GM23248 (cell line): ENCODE measurements around the gene CRYBG1. TPM values are rescaled to one million over a fixed set of nuclear protein-coding genes. Genes with fewer than 3 reads are reported as not detected.
"Not testable (repeated sequence)": the region's sequence is repeated elsewhere in the genome, so short reads cannot be mapped to it uniquely, and the experiment has no call there.

Experiments
- DNase-seq: peaks from one replicate; pipeline ENCODE4 v3.0.0-alpha.2; 2015
- H2AFZ ChIP-seq: fragments of 200-600 bp; sonication (generic); 2 replicates; pipeline ENCODE4 v1.6.1; 2016; ENCODE audit warnings: antibody characterized with exemption
- H3F3A ChIP-seq: fragments of 200-600 bp; sonication (generic); 2 replicates; pipeline ENCODE4 v1.6.1; 2016; ENCODE audit warnings: mild to moderate bottlenecking, antibody characterized with exemption, mixed run types; ENCODE audit not compliant: insufficient read depth
- H3K27ac ChIP-seq: fragments of 200-600 bp; sonication (generic); 2 replicates; pipeline ENCODE4 v1.5.1; 2016; ENCODE audit warnings: mild to moderate bottlenecking
- H3K27me3 ChIP-seq: fragments of 200-600 bp; sonication (generic); replicated peaks from 2 replicates; pipeline ENCODE4 v1.6.1; 2016; ENCODE audit warnings: mild to moderate bottlenecking; ENCODE audit not compliant: insufficient read depth
- H3K36me3 ChIP-seq: fragments of 200-600 bp; sonication (generic); 2 replicates; pipeline ENCODE4 v1.6.1; 2016; ENCODE audit warnings: low read depth, mild to moderate bottlenecking
- H3K4me1 ChIP-seq: fragments of 200-600 bp; sonication (generic); 2 replicates; pipeline ENCODE4 v1.6.1; 2016; ENCODE audit warnings: mild to moderate bottlenecking; ENCODE audit not compliant: insufficient read depth
- H3K4me2 ChIP-seq: fragments of 200-600 bp; sonication (generic); one replicate; pipeline ENCODE4 v1.6.1; 2016; ENCODE audit warnings: mild to moderate bottlenecking; ENCODE audit not compliant: unreplicated experiment
- H3K4me3 ChIP-seq: fragments of 200-600 bp; sonication (generic); 2 replicates; pipeline ENCODE4 v1.5.1; 2016; ENCODE audit warnings: mild to moderate bottlenecking
- H3K79me2 ChIP-seq: fragments of 200-600 bp; sonication (generic); 2 replicates; pipeline ENCODE4 v1.6.1; 2016; ENCODE audit warnings: mild to moderate bottlenecking; ENCODE audit not compliant: insufficient read depth
- H3K9ac ChIP-seq: fragments of 200-600 bp; sonication (generic); 2 replicates; pipeline ENCODE4 v1.6.1; 2016; ENCODE audit warnings: mild to moderate bottlenecking
- H3K9me2 ChIP-seq: fragments of 200-600 bp; sonication (generic); 2 replicates; pipeline ENCODE4 v1.6.1; 2016; ENCODE audit warnings: mixed run types, mild to moderate bottlenecking, moderate library complexity; ENCODE audit not compliant: insufficient read depth
- H3K9me3 ChIP-seq: fragments of 200-600 bp; sonication (generic); one replicate; pipeline ENCODE4 v1.6.1; 2017; ENCODE audit warnings: low read depth
- H4K20me1 ChIP-seq: fragments of 200-600 bp; sonication (generic); 2 replicates; pipeline ENCODE4 v1.6.0; 2016; ENCODE audit not compliant: insufficient read depth
- EZH2 ChIP-seq: fragments of 200-600 bp; sonication (generic); IDR thresholded peaks from 2 replicates; pipeline ENCODE4 v1.6.1; 2018; ENCODE audit warnings: antibody characterized with exemption, mild to moderate bottlenecking; ENCODE audit not compliant: insufficient read depth, poor library complexity, severe bottlenecking
- EZH2phosphoT487 ChIP-seq: fragments of 200-600 bp; sonication (generic); IDR thresholded peaks from 2 replicates; pipeline ENCODE4 v1.6.1; 2018; ENCODE audit warnings: antibody characterized with exemption, moderate library complexity, mild to moderate bottlenecking, low read depth; ENCODE audit not compliant: insufficient read depth
- WGBS, 2 experiments: methylation state at CpG; one replicate each; pipeline ENCODE4 v1.1.6; 2015 to 2017; ENCODE audit warnings: low lambda C conversion rate in 2 of 2, low coverage in 1 of 2; ENCODE audit errors: missing lambda C conversion rate in 2 of 2; 5-methylcytosine and 5-hydroxymethylcytosine counted together
- in situ Hi-C: fragments of 300-500 bp; cut with MboI; formaldehyde crosslinking; loops from 2 replicates; pipeline ENCODE4 v1.15.0; 2020
- polyA plus RNA-seq: library from polyadenylated mRNA; unstranded; fragments of >200 nt; fragmentation: Nextera tagmentation; extraction: Ambion mirVana; gene quantifications from 2 replicates; pipeline ENCODE4 v1.2.1, GENCODE V29; 2016
- total RNA-seq: library from RNA; depleted of rRNA; stranded (reverse); fragments of >200 nt; shearing (Covaris generic); gene quantifications from 2 replicates; pipeline ENCODE4 v1.2.3, GENCODE V29; 2014

Gene CRYBG1
- total and polyA plus RNA-seq, 2 experiments from 2014 or later: 1.9 to 8.4 TPM

DNA sequence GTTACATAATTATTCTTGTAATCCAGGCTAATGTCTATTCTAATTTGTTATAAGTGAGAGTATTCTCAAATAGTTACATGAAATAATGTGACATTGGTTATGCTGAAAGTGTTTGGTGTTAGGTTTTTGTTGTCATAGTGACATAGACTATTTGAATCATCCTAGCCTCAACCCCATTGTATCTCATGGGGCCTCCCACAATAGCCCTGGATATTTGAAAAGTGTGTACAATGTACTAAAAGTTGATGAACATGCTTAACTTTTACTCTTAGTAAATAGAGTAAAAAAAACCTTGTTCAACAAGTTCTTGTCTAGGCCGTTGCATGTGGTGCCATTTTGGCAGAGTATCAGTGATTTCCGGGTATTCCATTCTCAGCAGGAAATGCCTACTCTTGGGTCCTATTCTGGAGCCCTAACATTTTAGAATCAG lies 185.8 kb downstream of the CRYBG1 start:
- 0 to 13% methylated on average over 2 of the region's 2 CpGs for WGBS, 2 experiments
- Histone ChIP-seq H3K4me1 (peaks cover 16% of the 10 kb centered on the region), H2AFZ (peak overlapping the region; percentile 63), H3K79me2 (no peaks in the 10 kb centered on the region), H3F3A (peaks cover 35% of the 10 kb centered on the region), H3K27me3 (no peaks in the 10 kb centered on the region), H3K27ac (peak overlapping the region; percentile 98), H3K9me2 (no peaks in the 10 kb centered on the region; the same call in 1 of the 2 replicates), H3K4me3 (0 out of 2 replicates have a peak overlapping the region, but pooled peaks have one; percentile 20), H3K4me2 (peak overlapping the region; percentile 71), H3K9me3 (no peaks in the 10 kb centered on the region), H3K9ac (peak overlapping the region; percentile 67), H4K20me1 (no peaks in the 10 kb centered on the region), H3K36me3 (no peaks in the 10 kb centered on the region)
- peak; percentile 74 for DNase-seq
- in situ Hi-C loops: no loop called here
- TF ChIP-seq EZH2 (no peak), EZH2phosphoT487 (no peak)

DNA sequence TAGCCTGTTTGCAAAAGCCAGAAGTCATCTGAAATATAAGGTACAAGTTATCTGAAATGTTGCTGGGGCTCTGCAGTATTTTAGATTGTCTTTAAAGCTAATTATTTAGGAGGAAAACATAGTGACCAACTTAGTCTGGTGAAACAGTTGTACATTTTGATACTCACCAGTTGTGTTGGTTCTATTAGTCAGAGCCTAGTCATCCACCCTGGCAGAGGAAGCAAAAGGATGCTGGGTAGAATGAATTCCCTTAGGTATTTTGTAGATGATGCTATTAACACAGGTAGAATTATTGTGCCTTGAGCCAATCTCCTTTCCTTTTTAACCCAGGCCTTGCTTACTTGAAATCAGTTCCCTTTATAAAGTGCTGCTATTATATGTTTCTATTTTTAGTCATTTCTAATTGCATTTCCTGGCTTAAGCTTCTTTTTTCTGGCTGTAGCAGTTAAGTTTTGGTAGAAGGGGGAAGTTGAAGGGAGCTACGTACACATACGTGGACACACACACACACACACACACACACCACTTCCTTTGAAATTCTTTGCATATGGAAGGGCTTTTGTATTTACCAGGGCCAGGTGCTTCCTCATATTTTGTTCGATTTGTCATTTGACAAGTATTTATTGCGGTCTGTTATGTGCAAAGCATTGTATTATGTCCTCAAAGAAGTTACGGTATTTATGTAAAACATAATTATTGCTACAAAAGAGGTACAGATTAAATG lies 186.3 kb downstream of the CRYBG1 start:
- Histone ChIP-seq H2AFZ (peak overlapping the region; percentile 63), H3K9me2 (no peaks in the 10 kb centered on the region; the same call in 1 of the 2 replicates), H4K20me1 (no peaks in the 10 kb centered on the region), H3K4me2 (peak overlapping the region; percentile 71), H3F3A (peaks cover 35% of the 10 kb centered on the region), H3K27ac (peak overlapping the region; percentile 98), H3K4me1 (peaks cover 16% of the 10 kb centered on the region), H3K79me2 (no peaks in the 10 kb centered on the region), H3K4me3 (0 out of 2 replicates have a peak overlapping the region, but pooled peaks have one; percentile 20), H3K36me3 (no peaks in the 10 kb centered on the region), H3K9me3 (no peaks in the 10 kb centered on the region), H3K9ac (peak overlapping the region; percentile 67), H3K27me3 (no peaks in the 10 kb centered on the region)
- 58 to 60% methylated on average over 5 of the region's 5 CpGs for WGBS, 2 experiments
- in situ Hi-C loops: no loop called here
- peak; percentile 90 for DNase-seq
- TF ChIP-seq EZH2: no peak
- no peak for TF ChIP-seq EZH2phosphoT487

DNA sequence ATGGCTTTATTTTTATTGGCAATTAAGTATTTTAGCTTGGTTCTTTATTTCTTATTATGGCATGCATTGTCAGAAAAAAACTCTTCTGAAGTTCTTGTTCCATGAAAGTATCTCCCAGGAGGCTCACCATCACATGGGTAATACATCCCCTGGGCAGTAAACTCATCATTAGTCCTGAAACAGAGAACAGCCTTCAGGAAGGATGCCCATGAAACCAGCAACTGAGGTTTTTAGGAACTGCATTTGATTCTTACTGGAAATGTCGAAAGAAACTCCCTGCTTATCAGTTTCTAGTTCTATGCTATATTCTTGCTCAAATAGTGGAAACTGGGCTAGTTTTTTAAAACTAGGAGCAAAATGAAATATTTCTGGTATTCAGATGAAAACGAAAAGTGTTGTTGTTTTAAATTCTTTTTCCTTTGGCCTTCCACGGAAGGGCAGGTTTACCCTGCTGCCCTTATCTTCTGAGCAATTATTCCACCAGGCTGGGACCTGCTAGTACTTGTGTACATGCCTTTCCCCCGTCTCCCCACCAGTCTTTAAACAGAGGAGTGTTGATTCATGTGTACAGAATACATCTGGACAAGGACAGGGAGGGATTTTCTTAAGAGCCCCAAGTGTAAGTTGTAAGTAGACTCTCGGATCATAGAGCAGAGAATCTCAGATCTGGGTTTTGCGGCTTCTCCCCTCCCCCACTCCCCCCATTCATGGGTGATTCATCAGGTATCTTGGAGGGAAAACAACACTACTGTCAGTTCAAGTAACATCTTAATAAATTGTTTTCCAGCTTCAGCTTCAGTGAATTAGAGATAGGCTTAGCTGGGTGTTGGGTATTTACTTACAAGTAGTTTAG lies 187.3 kb downstream of the CRYBG1 start:
- DNase-seq: peak; percentile 11
- peaks cover 35% of the 10 kb centered on the region for H3F3A ChIP-seq
- no peaks in the 10 kb centered on the region; the same call in 1 of the 2 replicates for H3K9me2 ChIP-seq
- H2AFZ ChIP-seq: no peak overlapping the region
- H3K9ac ChIP-seq: no peak overlapping the region
- no peak overlapping the region for H3K4me2 ChIP-seq
- peaks cover 16% of the 10 kb centered on the region for H3K4me1 ChIP-seq
- no peaks in the 10 kb centered on the region for H3K27me3 ChIP-seq
- H3K36me3 ChIP-seq: no peaks in the 10 kb centered on the region
- H3K27ac ChIP-seq: peak overlapping the region; percentile 98; the same call in 1 of the 2 replicates
- H3K9me3 ChIP-seq: no peaks in the 10 kb centered on the region
- no peaks in the 10 kb centered on the region for H4K20me1 ChIP-seq
- WGBS, 2 experiments: 80% methylated on average over 6 of the region's 6 CpGs
- H3K4me3 ChIP-seq: no peak overlapping the region
- no peak for TF ChIP-seq EZH2phosphoT487
- TF ChIP-seq EZH2: no peak
- no peaks in the 10 kb centered on the region for H3K79me2 ChIP-seq
- in situ Hi-C loops: no loop called here

DNA sequence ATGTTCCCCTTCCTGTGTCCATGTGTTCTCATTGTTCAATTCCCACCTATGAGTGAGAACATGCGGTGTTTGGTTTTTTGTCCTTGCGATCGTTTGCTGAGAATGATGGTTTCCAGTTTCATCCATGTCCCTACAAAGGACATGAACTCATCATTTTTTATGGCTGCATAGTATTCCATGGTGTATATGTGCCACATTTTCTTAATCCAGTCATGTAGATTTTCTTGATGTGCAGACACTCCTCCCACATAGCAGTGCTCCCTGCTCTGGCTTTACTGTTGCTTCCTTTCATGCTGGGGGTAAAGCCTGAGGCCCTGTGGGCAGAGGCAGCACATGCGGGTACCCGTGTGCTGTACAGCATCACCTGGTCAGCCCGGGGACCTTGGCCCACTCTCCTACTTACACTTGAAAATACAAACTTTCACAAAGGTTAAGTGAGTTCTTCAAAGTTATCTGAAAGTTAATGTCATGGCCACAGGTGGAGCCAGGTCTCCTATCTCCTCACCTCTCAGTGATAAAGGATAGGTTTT lies 188.5 kb downstream of the CRYBG1 start:
- H3K4me3 ChIP-seq, H3K79me2 ChIP-seq, H4K20me1 ChIP-seq, DNase-seq, H3K9me3 ChIP-seq, H3K36me3 ChIP-seq, H3K4me2 ChIP-seq, H3K9ac ChIP-seq, in situ Hi-C loops, H3K27me3 ChIP-seq, H3K9me2 ChIP-seq, H2AFZ ChIP-seq, H3K27ac ChIP-seq: not testable (repeated sequence)
- WGBS, 2 experiments: 91 to 94% methylated on average over 3 of the region's 6 CpGs
- Histone ChIP-seq H3K4me1 (peaks cover 16% of the 10 kb centered on the region), H3F3A (peaks cover 35% of the 10 kb centered on the region)
